Osteoblast (primary cell): Measurements from ENCODE around the gene FBRS. TPM values are rescaled to one million over a fixed set of nuclear protein-coding genes. Genes with fewer than 3 reads are reported as not detected.

ENCODE experiments used
- DNase-seq: peaks from one replicate; pipeline ENCODE4 v3.0.0; 2011; ENCODE audit warnings: low spot score, mixed read lengths; ENCODE audit not compliant: insufficient read length; ENCODE audit errors: missing footprints
- H2AFZ ChIP-seq: 2 replicates; pipeline ENCODE4 v1.6.0; 2011; ENCODE audit warnings: mild to moderate bottlenecking, low read length
- H3K27ac ChIP-seq: 2 replicates; pipeline ENCODE4 v1.5.1; 2011; ENCODE audit warnings: mild to moderate bottlenecking, low read depth, low read length, moderate library complexity
- H3K27me3 ChIP-seq: 2 replicates; pipeline ENCODE4 v1.6.0; 2012; ENCODE audit warnings: mild to moderate bottlenecking, control low read depth, inconsistent platforms, low read length, moderate library complexity; ENCODE audit not compliant: insufficient read depth
- H3K36me3 ChIP-seq: 2 replicates; pipeline ENCODE4 v1.5.1; 2011; ENCODE audit warnings: mild to moderate bottlenecking, low read length, control low read depth, moderate library complexity; ENCODE audit not compliant: insufficient read depth
- H3K4me1 ChIP-seq: 2 replicates; pipeline ENCODE4 v1.5.1; 2011; ENCODE audit warnings: mild to moderate bottlenecking, low read length, control low read depth, moderate library complexity; ENCODE audit not compliant: insufficient read depth
- H3K4me2 ChIP-seq: 2 replicates; pipeline ENCODE4 v1.6.0; 2011; ENCODE audit warnings: mild to moderate bottlenecking, low read length; ENCODE audit not compliant: insufficient read depth
- H3K4me3 ChIP-seq: fragments of 200-600 bp; sonication (generic); 3 replicates; pipeline ENCODE4 v1.5.1; 2012; ENCODE audit warnings: mild to moderate bottlenecking, low read length, inconsistent platforms; ENCODE audit not compliant: insufficient read depth
- H3K79me2 ChIP-seq: 2 replicates; pipeline ENCODE4 v1.6.0; 2012; ENCODE audit warnings: mild to moderate bottlenecking, low read length, control low read depth, inconsistent platforms; ENCODE audit not compliant: insufficient read depth
- H3K9me3 ChIP-seq: 2 replicates; pipeline ENCODE4 v1.5.1; 2011; ENCODE audit warnings: low read depth, low read length, control low read depth
- H4K20me1 ChIP-seq: 2 replicates; pipeline ENCODE4 v1.6.0; 2012; ENCODE audit warnings: mild to moderate bottlenecking, low read length, control low read depth; ENCODE audit not compliant: insufficient read depth
- CTCF ChIP-seq: IDR thresholded peaks from 2 replicates; pipeline ENCODE4 v1.5.1; 2011; ENCODE audit warnings: mild to moderate bottlenecking, low read depth, low read length, moderate library complexity; ENCODE audit errors: extremely low read depth
- total RNA-seq: library from RNA; depleted of rRNA; stranded (reverse); fragments of >200 nt; gene quantifications from 2 replicates; pipeline ENCODE4 v1.2.3, GENCODE V29; 2012

Gene FBRS
- total RNA-seq, 1 donor = 30.8 TPM

GRCh38 chr16:30615358-30616091, 42.7 kb upstream of the FBRS start:
- peak; percentile 62 for TF ChIP-seq CTCF
- peak; percentile 65 for DNase-seq
- H3K27me3 ChIP-seq = no peaks in the 10 kb centered on the region

GRCh38 chr16:30619202-30619601, 39.0 kb upstream of the FBRS start:
- peaks cover 3% of the 10 kb centered on the region for H3K27me3 ChIP-seq
- H3K9me3 ChIP-seq = no peaks in the 10 kb centered on the region
- H3K79me2 ChIP-seq = no peaks in the 10 kb centered on the region
- H3K4me2 ChIP-seq = no peak overlapping the region
- TF ChIP-seq CTCF = no peak
- no peak for DNase-seq
- no peak overlapping the region for H3K4me3 ChIP-seq
- peaks cover 10% of the 10 kb centered on the region for H3K4me1 ChIP-seq
- no peaks in the 10 kb centered on the region for H3K36me3 ChIP-seq
- H2AFZ ChIP-seq = no peak overlapping the region
- no peak overlapping the region for H3K27ac ChIP-seq
- H4K20me1 ChIP-seq = no peaks in the 10 kb centered on the region

More at GRCh38 chr16:30615358-30616091, 42.7 kb upstream of the FBRS start:
- no peaks in the 10 kb centered on the region for H4K20me1 ChIP-seq
- H3K4me1 ChIP-seq = peaks cover 7% of the 10 kb centered on the region
- H3K36me3 ChIP-seq = no peaks in the 10 kb centered on the region
- H3K79me2 ChIP-seq = no peaks in the 10 kb centered on the region
- no peak overlapping the region for H2AFZ ChIP-seq
- H3K9me3 ChIP-seq = no peaks in the 10 kb centered on the region
- H3K27ac ChIP-seq = no peak overlapping the region
- no peak overlapping the region for H3K4me3 ChIP-seq
- no peak overlapping the region for H3K4me2 ChIP-seq

- no peak for DNase-seq
- H3K27ac ChIP-seq = no peak overlapping the region
- H3K27me3 ChIP-seq = peaks cover 3% of the 10 kb centered on the region
- H4K20me1 ChIP-seq = no peaks in the 10 kb centered on the region
- no peak for TF ChIP-seq CTCF
- no peaks in the 10 kb centered on the region for H3K9me3 ChIP-seq
- no peak overlapping the region for H2AFZ ChIP-seq
- H3K4me1 ChIP-seq = peaks cover 10% of the 10 kb centered on the region
- H3K4me2 ChIP-seq = no peak overlapping the region
- no peaks in the 10 kb centered on the region for H3K79me2 ChIP-seq
- H3K36me3 ChIP-seq = no peaks in the 10 kb centered on the region
- H3K4me3 ChIP-seq = no peak overlapping the region
Measured at GRCh38 chr16:30619638-30620037, 38.6 kb upstream of the FBRS start.

- Histone ChIP-seq H3K4me1 (peaks cover 10% of the 10 kb centered on the region), H3K27ac (no peak overlapping the region), H3K9me3 (no peaks in the 10 kb centered on the region), H2AFZ (no peak overlapping the region), H3K27me3 (peaks cover 3% of the 10 kb centered on the region), H3K4me2 (no peak overlapping the region), H3K79me2 (no peaks in the 10 kb centered on the region), H3K36me3 (no peaks in the 10 kb centered on the region), H3K4me3 (no peak overlapping the region), H4K20me1 (no peaks in the 10 kb centered on the region)
- no peak for DNase-seq
- no peak for TF ChIP-seq CTCF
Measured at GRCh38 chr16:30620169-30620568, 38.1 kb upstream of the FBRS start.
